HG03575 (cell line): ENCODE results near the gene GBX2.

Source experiments
- ATAC-seq: cut with Tn5 transposase; IDR thresholded peaks from one replicate; pipeline ENCODE4 v1.9.1; 2021; ENCODE audit not compliant: unreplicated experiment, insufficient number of reproducible peaks, low FRiP score; ENCODE audit errors: extremely low read depth

GBX2 gene

DNA sequence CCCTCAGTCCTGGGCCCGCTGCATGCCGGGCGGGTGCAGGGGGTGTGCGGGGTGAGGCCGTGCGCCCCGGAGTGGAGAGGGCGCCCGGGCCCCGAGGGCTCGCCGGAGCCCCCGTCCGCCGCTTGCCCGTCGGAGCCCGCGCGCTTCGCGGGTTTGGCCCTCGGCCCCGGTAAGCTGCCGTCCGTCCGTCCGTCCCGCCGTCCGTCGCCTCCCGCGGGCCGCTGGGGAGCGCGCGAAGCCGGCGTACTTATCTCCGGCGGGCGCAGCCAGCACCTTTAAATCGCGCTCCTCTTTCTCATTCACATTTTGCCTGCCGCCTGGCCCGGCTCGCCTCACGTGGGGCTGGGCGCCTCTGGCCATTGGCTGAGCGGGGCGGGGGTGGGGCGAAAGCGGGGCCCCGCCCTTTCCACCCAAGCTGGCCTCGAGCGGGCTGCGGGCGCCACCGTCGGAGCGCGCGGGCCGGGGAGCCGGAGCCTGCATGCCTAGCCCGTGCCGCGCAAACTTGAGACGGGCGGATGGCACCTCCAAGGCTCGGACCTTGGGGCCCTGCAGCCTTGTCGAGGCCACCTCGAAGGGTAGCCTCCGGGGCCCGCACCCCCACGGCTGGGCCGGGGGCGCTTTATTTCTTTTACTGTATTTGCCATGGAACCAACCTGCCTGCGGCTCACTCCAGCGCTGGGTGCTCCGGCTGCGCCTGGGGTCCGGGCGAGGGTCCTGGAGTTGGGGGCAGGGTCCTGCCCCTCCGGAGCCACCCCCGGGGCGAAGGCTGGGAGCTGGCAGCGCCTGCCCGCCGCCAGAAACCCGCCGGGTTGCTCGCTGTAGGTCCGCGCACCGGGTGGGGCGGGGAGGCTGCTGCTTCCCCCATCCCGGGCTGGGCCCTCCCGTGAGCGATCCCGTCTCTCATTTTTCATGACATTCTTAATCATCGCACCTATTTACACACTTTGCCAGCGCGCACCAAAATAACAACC lies at the start of gene GBX2:
Gene GBX2 (minus strand): TSS at position 277 of the 971 bp plus-strand sequence. CDS start 415 bp downstream, outside the sequence.
- no peak for ATAC-seq

DNA sequence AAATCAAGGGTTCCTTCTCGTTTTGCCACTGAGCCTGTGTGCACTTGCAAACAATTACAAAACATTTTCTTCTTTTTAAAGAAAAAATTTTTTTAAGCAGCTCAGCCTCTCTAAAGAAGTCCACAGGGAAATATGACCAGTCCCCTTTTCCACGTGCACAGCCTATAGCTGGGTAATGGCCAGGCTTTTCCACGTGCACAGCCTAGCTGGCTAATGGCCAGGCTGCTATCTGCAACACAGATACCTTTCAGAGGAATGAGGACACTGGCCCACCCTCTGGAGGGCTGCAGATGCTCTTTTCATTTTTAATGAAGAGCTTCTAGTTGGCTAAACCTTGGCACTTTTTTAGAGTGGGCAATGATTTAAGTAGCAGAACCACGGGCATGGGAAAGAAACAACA lies 49.7 kb upstream of the GBX2 start:
- ATAC-seq: no peak

DNA sequence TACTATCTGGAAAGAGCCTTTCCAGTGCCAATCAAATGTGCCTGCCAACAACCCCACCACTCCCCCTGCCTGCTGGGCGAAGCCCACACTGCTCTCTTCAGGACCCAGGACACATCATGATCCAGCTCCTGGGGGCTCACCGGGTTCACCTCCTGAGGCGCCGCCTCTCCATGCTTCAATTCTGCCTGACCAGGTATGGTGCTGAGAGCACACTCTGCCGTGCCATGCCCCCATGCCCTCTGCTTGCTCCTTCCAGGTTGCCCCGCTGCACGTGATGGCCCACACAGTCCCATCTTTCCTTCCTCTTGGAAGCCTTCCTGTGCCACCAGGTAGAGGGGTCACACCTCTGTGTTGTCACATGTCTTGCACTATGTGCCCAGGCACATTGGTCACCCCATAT lies 48.5 kb upstream of the GBX2 start:
- no peak for ATAC-seq

DNA sequence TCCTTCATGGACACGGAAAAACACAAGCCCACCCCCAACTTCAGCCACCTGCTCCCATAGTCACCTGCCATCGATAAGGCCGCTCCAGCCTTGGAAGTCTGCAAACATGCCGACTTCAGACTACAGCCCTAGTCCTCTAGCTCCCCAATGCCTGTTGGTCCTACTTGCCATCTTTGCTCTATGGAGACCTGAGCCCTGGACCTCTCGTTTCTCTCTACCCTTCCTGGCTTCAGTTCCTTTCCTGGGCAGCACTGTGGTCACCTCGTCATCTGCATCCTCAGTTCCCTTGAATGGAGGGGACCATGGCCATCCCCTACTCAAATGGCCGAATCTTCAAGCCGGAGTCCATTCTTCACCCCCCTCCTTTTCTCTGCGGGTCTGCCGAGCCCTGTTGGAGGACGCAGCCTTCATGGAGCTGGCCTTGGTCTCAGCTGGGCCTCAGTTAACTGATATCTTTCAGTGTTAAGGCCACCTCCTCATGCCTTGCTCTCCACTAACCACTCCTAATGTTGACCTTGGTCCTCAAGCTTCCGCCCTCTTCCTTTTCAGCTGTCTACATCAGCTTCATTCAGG lies 47.7 kb upstream of the GBX2 start:
- no peak for ATAC-seq

DNA sequence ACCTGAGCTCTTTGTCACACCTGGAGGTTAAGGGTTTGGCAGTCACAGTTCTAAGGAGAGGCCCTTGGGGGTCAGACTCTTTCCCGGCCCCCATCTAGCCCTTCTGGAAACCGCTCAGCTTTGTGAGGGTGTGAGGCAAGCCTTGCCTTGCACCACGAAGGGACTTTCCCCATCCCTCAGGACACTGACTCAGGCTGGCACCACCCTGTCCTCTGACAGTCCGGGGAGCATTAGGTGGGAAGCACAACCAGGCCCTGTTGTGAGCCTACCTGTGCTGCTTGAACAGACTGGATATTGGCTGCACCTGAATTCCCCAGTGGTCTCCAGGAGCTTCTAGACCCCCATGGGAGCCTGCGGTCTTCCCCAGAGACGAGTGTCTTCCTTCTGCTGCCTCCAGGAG lies 47.0 kb upstream of the GBX2 start:
- no peak for ATAC-seq

DNA sequence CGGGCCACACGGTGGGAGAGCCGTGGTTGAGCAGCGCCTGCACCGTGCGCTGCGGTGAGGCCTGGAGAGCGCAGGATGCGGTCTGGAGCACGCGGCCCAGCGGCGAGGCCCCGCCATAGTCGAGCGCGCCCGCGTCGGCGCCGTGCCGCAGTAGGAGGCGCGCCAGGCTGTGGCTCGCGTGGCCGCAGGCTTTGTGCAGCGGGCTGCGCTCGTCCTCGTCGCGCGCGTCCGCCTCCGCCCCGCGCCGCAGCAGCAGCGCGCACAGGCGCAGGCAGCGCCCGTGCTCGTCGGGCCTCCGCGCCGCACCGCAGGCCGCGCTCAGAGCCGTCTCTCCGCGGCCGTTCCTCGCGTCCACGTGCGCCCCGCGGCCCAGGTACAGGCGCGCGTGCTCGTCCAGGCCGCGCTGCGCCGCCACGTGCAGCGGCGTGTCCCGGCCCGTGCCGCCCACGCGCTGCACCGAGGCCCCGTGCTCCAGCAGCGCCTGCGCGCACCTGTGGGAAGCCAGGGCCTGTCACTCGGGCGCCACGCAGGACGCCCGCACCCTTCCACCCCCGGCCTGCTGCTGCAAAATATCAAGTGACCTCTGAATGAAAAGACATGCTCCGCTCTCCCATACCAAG lies 46.3 kb upstream of the GBX2 start:
- no peak for ATAC-seq

DNA sequence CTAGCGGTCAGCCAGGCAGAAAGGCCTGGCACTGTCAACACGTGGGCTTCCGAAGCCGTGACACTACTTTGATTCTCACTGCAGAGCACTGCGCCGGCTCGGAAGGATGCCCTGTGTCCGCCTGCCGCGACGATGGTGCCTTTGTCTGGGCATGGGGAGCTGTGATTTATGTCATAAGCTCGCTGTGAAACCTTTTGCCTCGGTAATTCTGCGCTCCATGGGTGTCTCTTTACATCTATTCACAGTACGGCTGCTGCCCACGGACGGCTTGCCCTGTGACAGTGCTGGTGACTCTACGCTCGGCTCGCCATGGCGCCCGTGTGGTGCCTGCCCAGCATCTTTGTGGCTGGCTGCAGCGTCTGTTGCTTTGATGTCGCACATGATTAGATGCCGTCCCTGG lies 43.1 kb upstream of the GBX2 start:
- no peak for ATAC-seq

DNA sequence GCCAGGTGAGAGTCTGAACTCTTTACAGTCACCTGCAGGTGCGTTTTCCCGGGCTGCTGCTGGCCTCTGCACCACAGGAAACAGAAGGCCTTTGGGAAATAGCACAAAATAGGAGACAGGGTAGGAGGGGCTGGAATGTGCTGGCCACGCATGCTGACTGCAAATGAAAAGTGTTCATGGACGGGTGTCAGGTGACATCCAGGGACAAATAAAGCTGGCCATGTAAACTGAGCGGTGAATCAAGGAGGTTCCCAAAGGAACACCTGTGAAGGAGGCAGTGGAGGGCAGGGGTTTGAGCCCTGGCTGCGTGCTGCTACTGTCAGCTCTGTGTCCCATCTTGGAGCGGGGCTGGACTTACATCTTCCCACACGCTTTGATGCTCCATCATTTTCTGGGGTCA lies 42.4 kb upstream of the GBX2 start:
- ATAC-seq: no peak

DNA sequence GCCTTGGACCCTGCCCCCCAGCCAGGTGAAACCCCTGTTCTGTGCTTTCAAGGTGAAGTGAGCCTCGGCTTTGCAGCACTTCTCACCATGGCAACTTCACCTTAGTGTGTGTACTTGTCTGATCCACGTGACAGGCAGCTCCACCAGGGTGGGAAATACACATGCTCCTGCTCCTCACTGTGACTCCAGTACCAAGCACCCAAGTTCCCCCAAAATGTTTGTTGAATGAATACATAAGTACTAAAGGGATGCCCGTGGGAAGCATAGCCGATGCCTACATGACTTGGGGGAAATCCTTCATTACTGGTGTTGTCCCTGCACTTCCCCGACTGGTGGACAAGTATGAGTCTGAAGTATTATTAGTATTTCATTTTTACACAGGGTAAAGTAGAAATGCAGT lies 41.8 kb upstream of the GBX2 start:
- no peak for ATAC-seq

DNA sequence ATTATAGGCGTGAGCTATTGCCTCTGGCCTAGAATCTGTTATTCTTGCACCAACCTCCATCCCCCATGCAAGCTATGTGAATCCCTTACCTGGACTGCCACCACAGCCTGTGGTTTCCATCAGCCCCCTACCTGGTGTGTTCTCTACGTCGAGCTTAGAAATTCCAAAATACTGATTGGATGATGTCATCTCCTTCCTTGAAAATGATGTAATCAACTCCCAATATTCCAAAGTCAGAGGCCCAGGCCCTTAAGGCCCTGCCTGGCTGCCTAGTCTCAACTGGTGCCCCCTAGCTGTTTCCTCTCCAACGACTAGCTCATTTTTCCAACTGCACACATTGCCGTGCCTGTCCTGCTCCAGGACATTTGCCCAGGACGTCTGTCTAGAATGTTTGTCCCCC lies 41.3 kb upstream of the GBX2 start:
- ATAC-seq: no peak

DNA sequence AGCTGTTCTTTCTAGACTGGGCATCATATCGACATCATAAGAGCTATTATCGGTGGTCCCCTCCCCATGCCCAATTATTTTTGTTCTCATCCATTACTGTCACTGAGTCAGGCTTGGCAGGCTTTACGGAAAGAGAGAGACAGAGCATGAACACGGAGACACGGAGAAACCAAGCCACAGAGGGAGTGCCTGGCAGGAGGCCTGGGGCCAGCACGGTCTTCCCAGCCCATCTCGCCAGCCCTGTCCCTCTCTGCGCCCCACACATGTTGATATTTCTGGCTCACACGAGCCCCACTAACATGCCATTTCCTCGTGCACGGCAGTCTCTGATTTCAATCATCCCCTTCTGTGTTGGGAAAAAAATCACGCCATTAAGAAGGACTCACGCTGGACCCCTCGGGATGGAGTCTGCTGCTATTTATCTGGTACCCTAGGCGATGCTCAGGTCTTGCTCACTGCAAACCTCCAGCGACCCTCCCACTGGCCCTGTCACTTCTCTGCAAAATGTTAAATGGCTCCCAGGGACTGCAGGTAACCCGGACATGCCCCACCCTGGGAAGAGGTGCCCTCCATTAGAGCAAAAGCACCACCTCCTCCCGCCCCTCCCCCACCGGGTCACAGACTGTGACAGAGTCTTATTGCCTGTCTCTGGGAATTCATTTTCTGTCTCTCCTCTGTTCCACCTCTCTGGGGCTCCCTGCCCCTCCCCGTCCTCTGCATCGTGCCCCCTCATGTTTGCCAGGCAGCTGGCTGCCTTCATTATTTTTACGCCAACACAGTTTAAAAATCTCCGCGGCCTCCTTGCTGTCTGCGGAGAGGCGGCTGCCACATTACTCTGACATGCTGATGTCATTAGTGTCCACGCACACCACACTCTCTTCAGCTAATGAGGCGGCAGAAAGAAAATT lies 40.1 kb upstream of the GBX2 start:
- no peak for ATAC-seq

DNA sequence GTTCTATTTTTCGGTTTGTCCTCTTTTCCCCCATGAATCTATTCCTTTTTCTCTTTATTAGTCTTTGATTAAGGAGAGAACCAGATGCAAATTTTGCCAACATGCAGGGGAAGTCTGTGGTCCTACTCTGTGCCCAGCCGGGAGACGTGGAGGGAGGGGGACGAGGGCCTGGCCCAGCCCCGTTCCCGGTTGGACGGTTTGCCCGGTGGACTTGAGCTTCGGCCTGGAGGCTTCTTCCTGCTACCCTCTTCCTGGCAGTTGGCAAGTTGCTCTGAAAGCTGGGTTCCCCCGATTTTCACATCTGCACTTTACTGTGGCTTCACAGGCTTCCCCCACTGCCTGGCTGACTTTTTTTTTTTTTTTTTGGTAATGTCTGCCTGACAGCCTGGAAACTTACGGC lies 39.3 kb upstream of the GBX2 start:
- no peak for ATAC-seq

DNA sequence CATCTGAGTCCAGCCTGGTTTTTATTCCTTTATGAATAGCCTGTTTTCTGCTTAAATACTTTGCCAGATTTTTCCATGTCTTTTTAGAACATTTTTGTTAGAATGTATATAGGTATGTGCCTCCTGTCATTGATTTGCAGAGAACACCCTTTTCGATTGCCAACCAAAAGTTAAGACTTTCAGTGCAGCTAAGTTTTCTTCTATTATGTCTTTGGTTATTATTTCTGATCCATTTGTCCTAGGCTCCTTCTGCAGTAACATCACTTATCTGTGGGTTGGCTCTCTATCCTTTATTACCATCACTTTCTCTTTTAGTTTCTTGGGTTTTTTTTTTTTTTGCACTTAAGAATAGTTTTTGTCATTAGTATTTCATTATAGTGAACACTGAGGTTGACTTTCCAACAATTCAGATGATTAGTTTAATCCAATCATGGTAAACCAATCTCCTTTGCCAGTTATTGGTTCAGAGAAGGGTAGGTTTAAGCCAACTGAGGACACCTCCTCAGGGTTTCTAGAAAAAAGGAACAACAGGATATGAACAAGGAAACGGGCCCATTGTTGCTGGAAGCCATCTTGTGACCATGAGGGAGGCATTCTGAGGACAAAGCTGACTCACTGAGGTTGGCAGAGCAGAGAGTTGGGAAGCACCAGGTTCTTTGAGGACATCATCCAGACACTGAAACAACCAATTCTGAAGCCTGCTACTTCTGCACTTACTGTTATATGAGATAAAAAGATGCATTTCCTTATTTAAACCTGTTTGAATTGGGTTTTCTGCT lies 37.9 kb upstream of the GBX2 start:
- ATAC-seq: no peak

DNA sequence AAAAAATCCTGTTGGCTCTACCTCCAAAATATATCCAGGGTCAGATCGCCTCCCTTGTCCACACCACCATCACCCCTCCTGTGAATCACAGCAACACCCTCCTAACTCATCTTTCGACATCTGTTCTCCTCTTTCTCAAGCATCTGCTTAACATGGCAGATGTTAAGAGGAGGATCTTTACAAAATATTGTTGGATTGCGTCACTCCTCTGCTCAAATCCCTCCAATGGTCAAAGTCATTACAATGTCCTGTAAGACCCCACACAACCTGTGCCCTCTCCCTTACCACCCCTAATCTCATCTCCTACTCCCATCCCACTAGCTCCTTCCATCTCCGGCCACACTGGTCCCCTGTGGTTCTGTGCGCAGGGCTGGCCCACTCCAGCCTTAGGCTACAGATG lies 36.8 kb upstream of the GBX2 start:
- no peak for ATAC-seq

DNA sequence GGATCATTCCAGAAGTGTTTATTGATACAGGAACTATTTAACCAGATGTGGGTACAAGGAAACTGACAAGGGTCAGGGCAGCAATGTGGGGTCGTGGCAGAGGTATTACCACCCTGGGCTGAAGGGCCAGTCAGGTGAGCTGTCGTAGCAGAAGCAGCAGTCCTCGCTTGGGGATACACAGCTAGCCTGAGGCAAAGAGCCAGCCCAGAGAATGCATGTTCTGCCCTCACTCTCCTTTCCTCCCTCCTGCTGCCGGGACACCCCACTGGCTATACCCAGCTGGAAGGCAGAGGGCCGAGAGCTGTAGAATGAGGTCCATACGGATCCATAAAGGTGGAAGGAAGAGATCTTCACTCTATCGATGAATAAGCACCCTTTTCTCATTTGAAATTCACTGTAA lies 32.2 kb upstream of the GBX2 start:
- ATAC-seq: no peak

DNA sequence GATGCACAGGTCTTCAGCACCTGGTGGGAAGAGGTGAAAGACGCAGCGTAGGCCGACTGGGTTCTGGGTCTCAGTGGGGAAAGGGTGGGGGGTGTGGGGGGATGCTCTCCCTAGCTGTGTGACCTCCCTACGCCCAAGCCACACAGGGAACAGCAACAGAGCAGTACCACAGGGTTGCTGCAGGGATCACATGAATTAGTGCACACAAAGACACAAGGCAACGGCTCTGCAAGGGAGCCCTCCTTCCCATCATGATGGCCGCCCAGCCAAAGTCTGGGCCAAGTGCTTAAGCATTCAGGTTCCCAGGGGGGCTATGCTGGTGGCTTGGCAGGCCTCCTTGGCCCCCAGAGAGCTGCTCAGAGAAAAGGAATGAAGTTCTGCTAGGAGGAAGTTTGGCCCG lies 28.2 kb upstream of the GBX2 start:
- no peak for ATAC-seq

DNA sequence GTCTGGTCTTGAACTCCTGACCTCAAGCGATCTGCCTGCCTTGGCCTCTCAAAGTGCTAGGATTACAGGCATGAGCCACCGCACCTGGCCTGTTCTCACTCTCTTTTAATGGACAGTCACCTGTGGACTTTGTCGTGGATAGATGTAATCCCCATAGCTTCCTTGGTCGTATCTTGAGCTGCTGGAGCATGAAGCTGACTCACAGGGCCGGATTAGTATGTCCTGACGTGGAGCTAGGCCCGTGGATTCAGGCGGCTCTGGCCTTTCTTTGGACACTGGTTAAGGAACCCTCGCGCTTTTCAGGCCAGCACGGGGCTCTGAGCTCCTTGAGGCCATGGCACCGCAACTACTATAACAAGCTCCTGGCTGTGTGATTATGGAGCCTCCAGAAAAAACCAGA lies 27.5 kb upstream of the GBX2 start:
- no peak for ATAC-seq

DNA sequence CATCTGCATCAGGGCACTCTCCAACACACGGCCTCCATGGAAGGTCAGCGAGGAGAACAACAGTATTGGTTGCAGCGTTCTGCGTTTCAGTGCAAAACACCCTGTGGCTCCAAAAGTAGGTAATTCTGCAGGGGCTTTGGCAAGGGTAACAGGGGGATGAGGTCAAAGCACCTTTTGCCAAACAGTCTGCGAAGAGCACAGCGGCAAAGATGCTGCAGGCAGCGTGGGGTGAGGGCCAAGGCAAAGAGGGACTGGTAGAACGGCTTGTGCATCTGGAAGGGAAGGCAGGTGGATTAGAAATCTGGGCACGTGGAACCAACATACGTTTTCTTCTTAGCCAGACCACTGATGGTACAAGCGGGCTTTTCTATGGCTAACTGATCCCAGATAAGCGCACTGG lies 26.6 kb upstream of the GBX2 start:
- ATAC-seq: no peak

DNA sequence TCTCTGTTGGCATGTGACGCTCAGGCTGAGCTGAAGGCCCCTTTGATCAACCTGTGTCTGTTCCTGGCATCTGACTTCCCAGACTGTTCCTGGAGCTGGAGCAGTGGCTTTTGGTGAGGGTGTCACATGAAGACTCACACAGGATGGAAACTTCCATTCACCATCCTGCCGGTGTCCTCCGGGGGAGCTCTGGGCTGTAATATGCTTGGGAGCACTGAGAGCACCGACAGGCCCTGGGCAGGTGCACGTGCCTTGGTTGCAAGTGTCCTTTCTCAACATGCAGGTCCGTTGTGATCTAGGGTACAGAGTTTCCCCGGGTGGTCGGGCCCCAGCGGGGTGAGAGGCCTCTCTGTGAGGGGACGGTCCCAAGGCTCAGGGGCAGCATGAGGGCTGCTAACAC lies 24.8 kb upstream of the GBX2 start:
- ATAC-seq: no peak
